Activated CD8-positive, alpha-beta memory T cell treated with anti-CD3 and anti-CD28 coated beads, Interleukin-2, amount 50 U/mL, for 24 hours (primary cell): ENCODE data around the gene ANKMY1.

Source experiments
- DNase-seq: peaks from one replicate; pipeline ENCODE4 v3.0.0-alpha.2; 2020; ENCODE audit errors: extremely low read depth

ANKMY1 gene

DNA sequence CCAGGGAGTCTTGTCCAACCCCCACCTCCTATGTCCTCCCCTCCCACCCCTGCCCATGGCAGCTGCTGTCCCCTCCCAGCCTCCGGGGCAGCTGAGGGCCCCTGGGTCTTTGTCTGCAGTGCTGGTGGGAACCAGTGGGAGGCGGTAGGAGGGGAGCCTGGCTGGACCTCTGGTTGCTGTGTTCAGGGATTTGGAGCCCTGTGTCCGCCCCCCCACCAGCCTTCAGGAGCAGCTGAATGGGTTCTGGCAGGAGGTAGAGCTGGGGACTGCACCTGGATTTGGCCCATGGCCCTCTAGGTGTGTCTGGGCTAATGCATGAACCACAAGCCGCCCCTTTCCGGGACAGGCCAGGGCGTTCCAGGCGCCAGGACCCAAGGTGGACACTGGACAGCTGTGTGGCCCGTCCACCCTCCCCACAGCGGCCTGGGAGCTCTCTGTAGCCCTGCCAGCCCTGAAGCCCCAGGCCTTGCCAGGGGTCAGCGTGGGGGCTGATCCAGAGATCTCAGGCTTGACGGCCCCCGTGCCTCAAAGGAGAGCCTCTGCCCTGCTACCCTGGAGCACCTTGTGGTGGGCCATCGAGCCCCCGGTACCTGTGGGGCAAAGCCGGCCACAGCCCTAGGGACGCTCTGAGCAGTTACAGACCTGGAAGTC is 96.9 kb downstream of the ANKMY1 start:
- DNase-seq = no peak

DNA sequence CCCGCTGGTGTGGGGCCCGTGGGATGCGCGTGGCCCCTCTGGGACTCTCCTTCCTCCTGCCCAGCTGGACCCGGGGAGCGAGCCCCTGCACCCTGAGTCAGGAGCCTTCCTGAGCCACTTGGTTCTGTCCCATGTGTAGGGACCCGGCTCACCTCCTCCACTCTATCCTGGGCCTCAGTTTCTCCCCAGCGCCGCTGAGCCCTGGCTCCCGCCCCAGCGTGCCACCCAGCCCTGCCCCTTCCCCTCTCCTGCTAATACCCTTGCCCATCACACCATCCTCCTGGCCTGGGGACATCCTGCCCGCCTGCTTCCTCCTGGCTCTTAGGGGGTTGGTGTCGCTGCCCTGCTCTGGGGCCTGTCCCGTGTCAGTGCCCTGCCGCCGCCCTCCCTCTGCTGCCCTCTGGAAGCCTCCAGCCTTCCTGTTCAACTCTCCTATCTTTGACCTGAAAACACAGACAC is 97.5 kb downstream of the ANKMY1 start:
- DNase-seq = no peak

GRCh38 chr2:240459401-240460252 is 98.2 kb downstream of the ANKMY1 start:
- DNase-seq = no peak

- DNase-seq = no peak
These were observed 98.8 kb downstream of the ANKMY1 start for GRCh38 chr2:240458900-240459391.

DNA sequence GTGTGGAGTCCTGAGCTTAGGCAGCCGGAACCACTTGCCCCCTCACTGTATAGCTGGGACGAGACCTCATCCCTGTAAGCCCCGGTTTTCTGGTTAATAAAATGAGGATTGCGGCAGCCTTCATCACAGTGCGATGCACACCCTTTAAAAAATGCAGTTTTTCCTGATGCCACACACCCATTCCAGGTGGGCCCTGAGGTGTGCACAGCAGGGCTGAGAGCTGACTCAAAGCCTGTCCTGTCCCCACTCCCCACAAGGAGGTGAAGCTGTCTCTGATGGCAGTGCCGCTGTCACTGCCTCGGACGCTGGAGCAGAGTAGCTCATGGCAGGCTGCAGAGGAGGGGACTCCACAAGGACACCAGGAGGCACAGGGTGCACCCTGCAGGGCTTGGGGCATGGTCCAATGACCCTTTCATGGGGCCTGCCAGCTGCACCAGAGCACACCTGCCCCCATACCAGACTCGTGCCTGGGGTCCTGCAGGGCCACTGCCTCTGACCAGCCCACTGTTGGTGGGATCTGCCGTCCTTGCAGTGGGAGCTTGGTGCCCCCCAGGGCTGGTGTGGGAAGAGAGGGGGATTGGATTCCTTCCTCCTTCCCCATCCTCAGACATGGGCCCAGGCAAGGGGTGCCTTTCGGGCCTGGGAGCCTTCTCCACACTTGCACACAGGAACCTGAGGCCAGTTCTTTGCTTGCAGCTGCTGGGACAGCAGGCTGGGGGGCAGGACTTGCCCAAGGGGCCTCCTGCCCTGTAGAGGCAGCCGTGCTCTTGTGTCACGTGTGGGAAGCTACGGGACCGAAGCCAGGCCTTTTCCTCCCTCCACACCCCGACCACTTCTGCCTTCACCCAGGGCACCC is 99.5 kb downstream of the ANKMY1 start:
- DNase-seq = no peak

GRCh38 chr2:240457223-240458043 is 100.4 kb downstream of the ANKMY1 start:
- no peak for DNase-seq

GRCh38 chr2:240456447-240457222 is 101.2 kb downstream of the ANKMY1 start:
- DNase-seq = no peak

GRCh38 chr2:240455647-240456446 is 101.9 kb downstream of the ANKMY1 start:
- DNase-seq = no peak

DNA sequence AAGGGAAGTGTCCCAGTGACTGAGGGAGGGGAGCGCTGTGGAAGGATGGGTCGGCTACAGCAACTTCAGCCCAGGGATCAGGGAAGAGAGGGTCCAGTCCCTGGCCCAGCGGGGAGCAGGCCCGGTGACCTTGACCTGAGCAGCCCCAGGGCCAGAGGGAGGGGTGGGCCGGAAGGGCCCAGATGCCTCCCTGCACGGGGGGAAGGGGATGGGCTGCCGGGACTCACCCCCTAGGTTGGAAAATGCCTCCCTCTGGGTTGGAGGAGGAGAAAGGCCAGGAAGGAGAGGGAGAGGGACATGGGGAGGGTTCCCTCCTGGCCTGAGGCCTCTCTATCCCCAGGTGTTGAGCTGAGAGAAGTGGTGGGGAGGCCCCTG is 102.5 kb downstream of the ANKMY1 start:
- DNase-seq = no peak

- DNase-seq = no peak
These were observed 103.5 kb downstream of the ANKMY1 start for GRCh38 chr2:240454106-240454901.

GRCh38 chr2:240453461-240454105 is 104.2 kb downstream of the ANKMY1 start:
- DNase-seq = no peak

DNA sequence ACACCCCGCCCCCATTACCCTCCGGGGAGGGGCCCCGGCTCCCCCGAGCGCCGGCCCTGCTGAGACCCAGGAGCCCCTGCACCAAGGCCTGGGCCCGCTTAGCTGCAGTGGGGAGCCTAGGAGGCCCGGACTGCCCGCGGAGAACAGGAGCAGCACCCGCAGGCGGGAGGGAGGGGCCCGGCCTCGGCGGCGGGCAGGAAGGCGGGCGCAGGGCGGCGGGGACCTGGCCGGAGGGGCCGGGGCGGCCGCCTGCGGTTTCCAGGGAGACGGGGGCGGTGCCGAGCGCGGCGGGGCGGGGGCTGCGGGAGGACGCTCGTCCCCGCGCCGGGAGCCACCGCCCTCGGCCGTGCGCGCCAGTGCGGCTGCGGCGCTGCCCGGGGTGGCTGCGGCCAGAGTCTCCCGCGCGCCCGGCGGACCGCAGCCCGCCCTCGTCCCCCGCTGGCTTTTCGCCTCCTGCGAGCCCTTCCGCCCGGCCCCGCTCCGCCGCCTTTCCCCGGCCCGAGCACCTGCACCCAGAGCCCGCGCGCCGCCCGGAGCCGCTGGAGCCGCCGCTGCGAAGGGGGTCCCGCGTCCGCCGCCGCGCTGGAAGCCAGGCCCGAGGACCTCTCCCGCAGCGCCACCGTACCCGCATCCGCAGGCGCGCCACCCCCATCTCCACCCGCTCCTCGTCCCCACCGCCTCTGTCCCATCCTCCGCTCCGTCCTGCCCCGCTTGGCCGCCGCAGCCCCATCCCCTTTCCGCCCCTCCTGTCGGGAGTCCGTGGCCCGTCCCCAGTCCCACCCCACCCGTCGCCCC is 105.1 kb downstream of the ANKMY1 start:
- no peak for DNase-seq

- DNase-seq = no peak
These were observed 105.9 kb downstream of the ANKMY1 start for GRCh38 chr2:240451791-240452461.

GRCh38 chr2:240451108-240451611 is 106.6 kb downstream of the ANKMY1 start:
- DNase-seq = no peak

DNA sequence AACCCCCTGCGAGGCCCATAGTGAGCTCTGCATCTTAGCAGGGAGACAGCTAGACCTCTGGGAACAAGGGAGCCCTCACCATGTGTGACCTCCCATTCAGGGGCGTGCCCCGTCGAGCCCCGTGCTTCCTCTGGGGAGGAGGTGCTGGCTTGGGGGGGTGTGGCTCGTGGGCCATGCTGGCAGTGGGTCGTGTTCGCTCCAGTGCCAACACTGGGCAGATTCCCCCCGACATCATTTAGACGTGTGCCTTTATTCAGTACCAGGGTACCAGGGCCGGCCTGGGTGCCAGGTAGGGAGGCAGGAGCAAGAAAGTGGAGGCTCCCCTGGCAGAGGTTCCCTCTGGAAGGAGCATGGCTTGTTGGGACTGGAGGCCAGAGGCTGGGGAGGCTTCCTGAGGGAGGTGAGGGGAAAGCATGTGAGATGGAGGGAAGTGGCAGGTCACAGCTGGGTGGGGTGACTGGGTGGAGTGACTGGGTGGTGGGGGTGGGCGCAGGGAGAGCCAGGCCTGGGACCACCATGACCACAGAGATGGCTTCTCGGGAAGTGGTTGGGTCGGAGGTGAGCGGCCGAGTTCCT is 107.2 kb downstream of the ANKMY1 start:
- no peak for DNase-seq
